ENCODE measurements around the gene PCGF3. TPM values are rescaled to one million over a fixed set of nuclear protein-coding genes. Genes with fewer than 3 reads are reported as not detected.

Gene PCGF3
- total and polyA plus RNA-seq, 4 donors = 11.0 to 23.3 (median 14.3) TPM

DNA sequence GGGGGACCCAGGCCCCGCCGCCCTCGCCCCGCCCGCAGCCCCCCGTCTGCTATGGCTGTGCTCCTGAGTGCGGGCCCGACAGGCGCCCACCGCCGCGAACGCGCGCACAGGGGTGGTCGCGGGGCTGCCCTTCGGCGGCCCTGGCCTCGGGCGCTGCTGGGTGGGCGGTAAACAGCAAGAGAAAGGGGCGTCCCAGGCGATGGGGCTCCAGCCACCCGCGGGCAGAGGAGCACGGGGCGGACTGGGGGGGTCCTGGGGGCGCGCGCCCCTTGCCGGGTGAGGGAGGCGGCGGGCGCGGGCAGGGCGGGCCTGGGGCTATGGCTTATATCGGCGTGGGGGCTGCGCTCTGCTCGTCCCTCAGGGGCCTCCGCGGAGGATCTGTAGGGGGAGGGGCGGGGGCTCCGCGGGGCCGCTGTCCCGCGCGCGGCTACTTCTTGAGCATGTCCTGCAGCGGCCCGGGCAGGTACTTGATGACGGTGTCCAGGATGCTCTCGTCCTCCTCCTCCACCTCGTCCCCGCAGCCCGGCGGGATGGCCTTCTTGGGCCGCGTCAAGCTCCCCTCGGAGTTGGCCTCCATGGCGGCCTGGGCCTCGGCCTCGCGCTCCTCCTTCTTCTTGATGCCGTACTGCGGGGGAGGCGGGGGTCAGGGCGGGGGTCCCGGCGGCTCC is 80.6 kb downstream of the PCGF3 start (continued):
- TF ChIP-seq YY1 (IDR thresholded peaks at IDR 0.05) (no peak), TAF1 (conservative IDR thresholded peaks at IDR 0.05) (no peak), MAX (IDR thresholded peaks at IDR 0.05) (no peak), ATF3 (IDR thresholded peaks at IDR 0.05) (no peak), EGR1 (IDR thresholded peaks at IDR 0.05; ENCODE audit: low read depth in 2 of 2) (no peak), ZBTB33 (IDR thresholded peaks at IDR 0.05) (no peak), RAD21 (IDR thresholded peaks at IDR 0.05) (no peak)

DNA sequence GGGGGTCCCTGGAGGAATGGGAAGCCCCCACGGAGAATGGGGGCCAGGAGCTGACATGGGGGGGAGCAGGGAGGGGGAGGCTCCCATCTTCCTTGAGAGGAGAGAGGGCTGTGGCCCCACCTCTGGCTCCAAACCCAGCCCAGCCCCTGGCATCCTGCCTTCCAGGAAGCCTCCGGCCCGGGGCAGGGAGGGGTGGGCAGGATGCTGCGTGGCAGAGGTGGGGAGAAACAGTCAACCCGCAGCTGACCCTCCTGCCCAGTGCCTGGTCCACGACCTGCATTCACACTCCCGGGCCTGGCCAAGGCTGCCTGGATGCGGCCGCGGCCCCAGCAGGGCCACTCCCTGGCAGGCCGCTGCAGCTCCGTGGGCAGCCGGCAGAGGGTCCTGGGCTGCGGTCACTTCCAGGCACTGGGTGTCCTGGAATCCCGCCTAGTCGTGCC is 81.2 kb downstream of the PCGF3 start:
- WGBS = 62% methylated on average over 16 of the region's 16 CpGs
- peak; percentile 35 for TF ChIP-seq NR2F2 (IDR thresholded peaks at IDR 0.05)
- no peak for TF ChIP-seq YY1 (IDR thresholded peaks at IDR 0.05)
- Histone ChIP-seq H3K27ac (ENCODE audit: low read depth in 1 of 2, low read length in 2 of 2) (no peak overlapping the region), H3K9me3 (ENCODE audit: control insufficient read depth in 4 of 4, low read length in 3 of 4) (no peaks in the 10 kb centered on the region), H3K27me3 (ENCODE audit: control insufficient read depth in 4 of 4, insufficient read depth in 4 of 4, low read length in 3 of 4) (no peaks in the 10 kb centered on the region), H3K36me3 (ENCODE audit: control insufficient read depth in 4 of 4, insufficient read depth in 3 of 4, low read depth in 1 of 4, low read length in 3 of 4) (no peaks in the 10 kb centered on the region), H3K9ac (ENCODE audit: low read depth in 1 of 2, low read length in 2 of 2) (no peak overlapping the region), H3K4me3 (ENCODE audit: low read depth in 1 of 3, low read length in 3 of 3) (no peak overlapping the region), H3K4me1 (ENCODE audit: control insufficient read depth in 4 of 4, insufficient read depth in 4 of 4, low read length in 3 of 4) (peaks cover 12 to 38% (median 28%) of the 10 kb centered on the region in 4 donors)
- DNase-seq (ENCODE audit: low spot score) = no peak

- Histone ChIP-seq H3K4me1 (ENCODE audit: control insufficient read depth in 4 of 4, insufficient read depth in 4 of 4, low read length in 3 of 4) (peaks cover 12 to 34% (median 30%) of the 10 kb centered on the region in 4 donors), H3K27ac (ENCODE audit: low read depth in 1 of 2, low read length in 2 of 2) (no peak overlapping the region)
Measured at GRCh38 chr4:787561-787981, 81.9 kb downstream of the PCGF3 start.

More at GRCh38 chr4:787561-787981, 81.9 kb downstream of the PCGF3 start:
- Histone ChIP-seq H3K4me3 (ENCODE audit: low read depth in 1 of 3, low read length in 3 of 3) (no peak overlapping the region), H3K27me3 (ENCODE audit: control insufficient read depth in 4 of 4, insufficient read depth in 4 of 4, low read length in 3 of 4) (no peaks in the 10 kb centered on the region), H3K9me3 (ENCODE audit: control insufficient read depth in 4 of 4, low read length in 3 of 4) (no peaks in the 10 kb centered on the region), H3K36me3 (ENCODE audit: control insufficient read depth in 4 of 4, insufficient read depth in 3 of 4, low read depth in 1 of 4, low read length in 3 of 4) (no peaks in the 10 kb centered on the region), H3K9ac (ENCODE audit: low read depth in 1 of 2, low read length in 2 of 2) (no peak overlapping the region)
- no peak for DNase-seq (ENCODE audit: low spot score)
- no peak for TF ChIP-seq HNF4A (conservative IDR thresholded peaks at IDR 0.05)
- no peak for TF ChIP-seq NR2F2 (IDR thresholded peaks at IDR 0.05)
- no peak for TF ChIP-seq ATF3 (IDR thresholded peaks at IDR 0.05)
- no peak for TF ChIP-seq RAD21 (IDR thresholded peaks at IDR 0.05)
- TF ChIP-seq ZBTB33 (IDR thresholded peaks at IDR 0.05) = no peak
- no peak for TF ChIP-seq TAF1 (conservative IDR thresholded peaks at IDR 0.05)
- WGBS = 78% methylated on average over 16 of the region's 16 CpGs
